ENCODE data around the gene MRAS. TPM values are rescaled to one million over a fixed set of nuclear protein-coding genes. Genes with fewer than 3 reads are reported as not detected.

Gene MRAS
- polyA plus RNA-seq, 1 donor from 2014 or later: 52.8 TPM

- TF ChIP-seq CTCF (IDR thresholded peaks at IDR 0.05; ENCODE audit: poor library complexity, severe bottlenecking) (no peak), POLR2AphosphoS5 (IDR thresholded peaks at IDR 0.05) (no peak), RAD21 (conservative IDR thresholded peaks at IDR 0.05) (no peak), REST (IDR thresholded peaks at IDR 0.05; ENCODE audit: borderline replicate concordance) (no peak), MXI1 (conservative IDR thresholded peaks at IDR 0.05; ENCODE audit: poor library complexity, severe bottlenecking) (no peak), EP300 (conservative IDR thresholded peaks at IDR 0.05; ENCODE audit: poor library complexity, severe bottlenecking) (no peak), TAF1 (IDR thresholded peaks at IDR 0.05; ENCODE audit: low read depth) (no peak)
- Histone ChIP-seq H3K36me3 (ENCODE audit: insufficient read depth, low read length) (no peaks in the 10 kb centered on the region), H3K9ac (ENCODE audit: low read length) (no peak overlapping the region), H3F3A (ENCODE audit: insufficient read depth, low read length, poor library complexity, severe bottlenecking) (peaks cover 4% of the 10 kb centered on the region), H3K27ac (ENCODE audit: low read length) (no peak overlapping the region), H3K4me2 (ENCODE audit: low read length) (no peak overlapping the region), H3K9me3 (ENCODE audit: low read length) (no peaks in the 10 kb centered on the region), H3K4me3 (ENCODE audit: low read length) (no peak overlapping the region), H2AFZ (ENCODE audit: low read depth, low read length) (no peak overlapping the region), H3K27me3 (ENCODE audit: insufficient read depth, low read depth, low read length) (no peaks in the 10 kb centered on the region), H4K20me1 (ENCODE audit: insufficient read depth) (no peaks in the 10 kb centered on the region), H3K9me2 (ENCODE audit: insufficient read depth, low read length) (no peaks in the 10 kb centered on the region), H3K79me2 (replicated peaks; ENCODE audit: insufficient read depth, low read length) (peaks cover 4% of the 10 kb centered on the region)
These were observed 24.4 kb upstream of the MRAS start for GRCh38 chr3:138323971-138324370.

GRCh38 chr3:138325990-138326389, 22.4 kb upstream of the MRAS start:
- peaks cover 4% of the 10 kb centered on the region for H3K79me2 ChIP-seq (replicated peaks; ENCODE audit: insufficient read depth, low read length)
- H3K4me2 ChIP-seq (ENCODE audit: low read length): no peak overlapping the region
- peaks cover 4% of the 10 kb centered on the region for H3F3A ChIP-seq (ENCODE audit: insufficient read depth, low read length, poor library complexity, severe bottlenecking)
- H3K4me3 ChIP-seq (ENCODE audit: low read length): no peak overlapping the region
- H3K27ac ChIP-seq (ENCODE audit: low read length): no peak overlapping the region
- H3K27me3 ChIP-seq (ENCODE audit: insufficient read depth, low read depth, low read length): no peaks in the 10 kb centered on the region
- H3K9ac ChIP-seq (ENCODE audit: low read length): no peak overlapping the region
- H3K9me3 ChIP-seq (ENCODE audit: low read length): no peaks in the 10 kb centered on the region
- H3K9me2 ChIP-seq (ENCODE audit: insufficient read depth, low read length): no peaks in the 10 kb centered on the region
- H3K36me3 ChIP-seq (ENCODE audit: insufficient read depth, low read length): no peaks in the 10 kb centered on the region
- H2AFZ ChIP-seq (ENCODE audit: low read depth, low read length): no peak overlapping the region
- no peaks in the 10 kb centered on the region for H4K20me1 ChIP-seq (ENCODE audit: insufficient read depth)
- TF ChIP-seq SMC3 (conservative IDR thresholded peaks at IDR 0.05; ENCODE audit: poor library complexity): no peak
- no peak for TF ChIP-seq CTCF (IDR thresholded peaks at IDR 0.05; ENCODE audit: poor library complexity, severe bottlenecking)
- no peak for TF ChIP-seq RAD21 (conservative IDR thresholded peaks at IDR 0.05)
- no peak for TF ChIP-seq TAF1 (IDR thresholded peaks at IDR 0.05; ENCODE audit: low read depth)
- TF ChIP-seq EP300 (conservative IDR thresholded peaks at IDR 0.05; ENCODE audit: poor library complexity, severe bottlenecking): no peak
- TF ChIP-seq EZH2 (IDR thresholded peaks at IDR 0.05; ENCODE audit: borderline replicate concordance, insufficient read depth, low read length, poor library complexity, severe bottlenecking): no peak
- TF ChIP-seq MXI1 (conservative IDR thresholded peaks at IDR 0.05; ENCODE audit: poor library complexity, severe bottlenecking): no peak
- no peak for TF ChIP-seq POLR2AphosphoS5 (IDR thresholded peaks at IDR 0.05)
- no peak for TF ChIP-seq REST (IDR thresholded peaks at IDR 0.05; ENCODE audit: borderline replicate concordance)
